Erythroblast (primary cell): Measurements from ENCODE around the gene IL1R2.

Source experiments
- GATA1 ChIP-seq: IDR thresholded peaks from 2 replicates; pipeline ENCODE4 v1.6.1; 2011; ENCODE audit warnings: low read depth, mild to moderate bottlenecking, control low read depth, low read length, moderate library complexity
- POLR2A ChIP-seq: IDR thresholded peaks from 2 replicates; pipeline ENCODE4 v1.6.1; 2011; ENCODE audit warnings: mild to moderate bottlenecking, low read length

GRCh38 chr2:102046135-102046986 lies 54.6 kb downstream of the IL1R2 start:
- TF ChIP-seq POLR2A (no peak), GATA1 (no peak)
